ENCODE measurements around the gene ACP7. TPM values are rescaled to one million over a fixed set of nuclear protein-coding genes. Genes with fewer than 3 reads are reported as not detected.

The ACP7 gene
- total and polyA plus RNA-seq, 8 donors: not detected

GRCh38 chr19:39124136-39124764 lies 40.1 kb downstream of the ACP7 start:
- no peak overlapping the region for H3K4me3 ChIP-seq
- H3K36me3 ChIP-seq: no peaks in the 10 kb centered on the region
- no peaks in the 10 kb centered on the region for H3K9me3 ChIP-seq
- peaks cover 23 to 60% (median 52%) of the 10 kb centered on the region in 4 donors for H3K4me1 ChIP-seq
- peaks cover 0 to 15% (median 0%) of the 10 kb centered on the region in 3 donors for H3K27me3 ChIP-seq
- DNase-seq: no peak
- WGBS, 5 donors: 67 to 76% (median 73%) methylated on average over 7 of the region's 7 CpGs
- no peak overlapping the region for H3K27ac ChIP-seq
- intact Hi-C loops (cut with DNase I; ENCODE audit: low total_unique reads): loop anchor here (5.0 kb wide), 1 partner anchor 63 kb away; no protein-coding TSS in a partner anchor
- no peak for TF ChIP-seq POLR2A (IDR thresholded peaks at IDR 0.05)
- no peak for TF ChIP-seq EP300 (IDR thresholded peaks at IDR 0.05)
- no peak for TF ChIP-seq POLR2AphosphoS5 (IDR thresholded peaks at IDR 0.05)
- TF ChIP-seq CTCF (IDR thresholded peaks at IDR 0.05): no peak

GRCh38 chr19:39125199-39125553 lies 41.0 kb downstream of the ACP7 start:
- Histone ChIP-seq H3K4me1 (peaks cover 28 to 69% (median 61%) of the 10 kb centered on the region in 4 donors), H3K27ac (peak overlapping the region; percentile 68 to 91 (median 90)), H3K4me3 (peak overlapping the region; percentile 89 to 98 (median 92)), H3K27me3 (peaks cover 0 to 9% (median 0%) of the 10 kb centered on the region in 3 donors), H3K36me3 (no peaks in the 10 kb centered on the region), H3K9me3 (no peaks in the 10 kb centered on the region)
- no peak for DNase-seq
- intact Hi-C loops (cut with DNase I; ENCODE audit: low total_unique reads): no loop called here
- TF ChIP-seq EP300 (IDR thresholded peaks at IDR 0.05) (no peak), CTCF (IDR thresholded peaks at IDR 0.05) (no peak), POLR2AphosphoS5 (IDR thresholded peaks at IDR 0.05) (no peak), POLR2A (IDR thresholded peaks at IDR 0.05) (no peak)
- 35 to 42% (median 38%) methylated on average over 7 of the region's 7 CpGs for WGBS, 5 donors

- Histone ChIP-seq H3K36me3 (no peaks in the 10 kb centered on the region), H3K27me3 (peaks cover 0 to 7% (median 0%) of the 10 kb centered on the region in 3 donors), H3K4me1 (peaks cover 33 to 75% (median 66%) of the 10 kb centered on the region in 4 donors), H3K4me3 (peak within 1 kb of the TSS; percentile 89 to 98 (median 92)), H3K9me3 (no peaks in the 10 kb centered on the region), H3K27ac (peak within 1 kb of the TSS; percentile 88 to 97 (median 90))
- intact Hi-C loops (cut with DNase I; ENCODE audit: low total_unique reads): no loop called here
- 0 to 1% (median 1%) methylated on average over 46 to 64 of the region's 64 CpGs for WGBS, 5 donors
- DNase-seq: peak; percentile 98 to 99
- TF ChIP-seq POLR2A (IDR thresholded peaks at IDR 0.05) (peak in 1 of 4 donors; percentile 18), CTCF (IDR thresholded peaks at IDR 0.05) (no peak), POLR2AphosphoS5 (IDR thresholded peaks at IDR 0.05) (peak; percentile 30 to 88 (median 66)), EP300 (IDR thresholded peaks at IDR 0.05) (no peak)
Observed at GRCh38 chr19:39125554-39126311, 41.6 kb downstream of the ACP7 start, which contains the start of gene PAK4. Gene PAK4, plus strand, starts transcription at chr19:39125786. Its CDS starts 43,768 bp downstream, at chr19:39169554.

- 15 to 25% (median 15%) methylated on average over 24 to 27 of the region's 27 CpGs for whole genome bisulfite sequencing, 5 donors
- no peaks in the 10 kb centered on the region for H3K36me3 ChIP-seq
- H3K4me3 ChIP-seq: peak overlapping the region; percentile 89 to 98 (median 92)
- H3K9me3 ChIP-seq: no peaks in the 10 kb centered on the region
- H3K4me1 ChIP-seq: peaks cover 41 to 83% (median 75%) of the 10 kb centered on the region in 4 donors
- peaks cover 0 to 3% (median 0%) of the 10 kb centered on the region in 3 donors for H3K27me3 ChIP-seq
- H3K27ac ChIP-seq: peak overlapping the region; percentile 88 to 97 (median 90)
- intact Hi-C loops (cut with DNase I; ENCODE audit: low total_unique reads): no loop called here
- TF ChIP-seq POLR2AphosphoS5 (IDR thresholded peaks at IDR 0.05): peak in 2 of 3 donors; percentile 47 to 58
- TF ChIP-seq POLR2A (IDR thresholded peaks at IDR 0.05): no peak
- DNase-seq: peak; percentile 86 to 93
Observed at GRCh38 chr19:39126312-39127187, 42.4 kb downstream of the ACP7 start.
